Measurements from ENCODE around the gene DCP1B. TPM values are rescaled to one million over a fixed set of nuclear protein-coding genes. Genes with fewer than 3 reads are reported as not detected.

DCP1B gene
- total and polyA plus RNA-seq, 2 of the 4 experiments (the other 2 are of a cell fraction), result 13.3 to 19.7 TPM

- H3K9me1 ChIP-seq (ENCODE audit: insufficient read depth, low read length), result no peaks in the 10 kb centered on the region; the same call in 1 of the 2 replicates
- WGBS, 2 experiments (ENCODE audit: extremely low coverage in 2 of 2, insufficient read length in 1 of 2), result 39% methylated on average over 8 of the region's 52 CpGs; no CpG with 5 or more reads in 1 of the 2 experiments
- peak overlapping the region; percentile 95 for H3K4me3 ChIP-seq (ENCODE audit: insufficient read depth, low read depth, low read length)
- dilution Hi-C loops (cut with HindIII; ENCODE audit: low sequenced_read_pairs, unreplicated experiment), result no loop called here
- 0 out of 2 replicates have a peak overlapping the region, but pooled peaks have one; percentile 1 for H3K27ac ChIP-seq (ENCODE audit: insufficient read depth, low read length)
- H2AFZ ChIP-seq (replicated peaks; ENCODE audit: low read length, poor library complexity), result peak overlapping the region; percentile 81
- no peak overlapping the region; the same call in 1 of the 2 replicates for H4K91ac ChIP-seq (ENCODE audit: insufficient read depth, low read depth, low read length)
- no peak overlapping the region for H2AK9ac ChIP-seq (replicated peaks; ENCODE audit: low read depth, low read length, poor library complexity)
- no peaks in the 10 kb centered on the region for H3K36me3 ChIP-seq (ENCODE audit: control insufficient read depth, insufficient read depth, low read length)
- H2BK15ac ChIP-seq (ENCODE audit: low read depth, low read length), result 0 out of 3 replicates have a peak overlapping the region, but pooled peaks have one; percentile 3
- peak overlapping the region in 1 of 2 experiments; percentile 14; a peak in 1 of 4 replicates for H4K8ac ChIP-seq (ENCODE audit: low read depth in 2 of 2, low read length in 2 of 2)
- peak overlapping the region; percentile 88 for H3K4me2 ChIP-seq (ENCODE audit: low read depth, low read length)
- H2AK5ac ChIP-seq (ENCODE audit: low read depth, low read length), result no peak overlapping the region
- ATAC-seq (ENCODE audit: low read depth) (peak; percentile 4), DNase-seq (no peak)
- no peak overlapping the region for H2BK20ac ChIP-seq (ENCODE audit: low read depth, low read length)
- H3K4ac ChIP-seq (ENCODE audit: low read depth, low read length), result no peak overlapping the region; the same call in 1 of the 2 replicates
- no peak overlapping the region for H2BK5ac ChIP-seq (ENCODE audit: low read depth, low read length, poor library complexity, severe bottlenecking)
- H3K14ac ChIP-seq (replicated peaks; ENCODE audit: low read depth, low read length), result no peak overlapping the region
- H3K27me3 ChIP-seq (ENCODE audit: control insufficient read depth, insufficient read depth, low read length), result peaks cover 10% of the 10 kb centered on the region
- H3K18ac ChIP-seq (ENCODE audit: low read depth, low read length), result no peak overlapping the region
- peak overlapping the region; percentile 60; the same call in 1 of the 2 replicates for H3K23ac ChIP-seq (ENCODE audit: low read depth, low read length)
- in situ Hi-C loops (cut with MboI; ENCODE audit: low sequenced_read_pairs), result loop anchor here (10.0 kb wide), 1 partner anchor 533 kb away; no protein-coding TSS in a partner anchor
- no peak overlapping the region for H3K56ac ChIP-seq (ENCODE audit: extremely low read depth, insufficient read depth, low read length)
- H3K79me1 ChIP-seq (ENCODE audit: low read depth in 1 of 2, low read length in 2 of 2), result peaks cover 0 to 24% of the 10 kb centered on the region in 2 experiments; a peak in 2 of 4 replicates
- no TSS peak for BruUV-seq (replicated peaks)
- ChIA-PET CTCF (no interaction called here), POLR2A (ENCODE audit: unreplicated experiment) (no interaction called here)
- TF ChIP-seq CTCF (conservative IDR thresholded peaks at IDR 0.05; ENCODE audit: low read depth, low read length) (peak; percentile 28), MAFK (IDR thresholded peaks at IDR 0.05; ENCODE audit: low read depth, low read length) (no peak), RAD21 (IDR thresholded peaks at IDR 0.05; ENCODE audit: low read length) (peak; percentile 11; the same call in 1 of the 2 replicates), MXI1 (IDR thresholded peaks at IDR 0.05; ENCODE audit: borderline replicate concordance, low read depth, low read length) (no peak), USF2 (IDR thresholded peaks at IDR 0.05; ENCODE audit: low read depth, low read length) (no peak), POLR2A (IDR thresholded peaks at IDR 0.05; ENCODE audit: low read depth, low read length) (no peak)
- no peak overlapping the region for H4K5ac ChIP-seq (ENCODE audit: low read depth, low read length)
- intact Hi-C loops (cut with micrococcal nuclease), result loop anchor here (5.0 kb wide), 2 partner anchors 130 to 255 kb away; no protein-coding TSS in a partner anchor
- no peak overlapping the region for H2BK120ac ChIP-seq (ENCODE audit: low read depth, low read length)
- no peaks in the 10 kb centered on the region for H3K9me3 ChIP-seq (ENCODE audit: control insufficient read depth, insufficient read depth, low read length)
- H4K20me1 ChIP-seq (ENCODE audit: insufficient read depth, low read length), result peaks cover 14% of the 10 kb centered on the region; the same call in 1 of the 2 replicates
- peak overlapping the region; percentile 51 for H3K9ac ChIP-seq (ENCODE audit: low read depth, low read length)
- H3K4me1 ChIP-seq (ENCODE audit: control insufficient read depth, insufficient read depth, low read length), result peaks cover 11% of the 10 kb centered on the region
Measured at GRCh38 chr12:2051700-2052621, 47.7 kb upstream of the DCP1B start.
